NCI-H1092 treated with DMSO at 0.1 percent for 48 hours (cell line): ENCODE data around the gene PACS1.
"Not testable (repeated sequence)": the region's sequence is repeated elsewhere in the genome, so short reads cannot be mapped to it uniquely, and the experiment has no call there.

ENCODE experiments used
- DNase-seq: peaks from one replicate; lab custom pipeline; 2025; lab: John Stamatoyannopoulos, UW

Gene PACS1

GRCh38 chr11:66277064-66277463 lies 207.0 kb downstream of the PACS1 start:
- not testable (repeated sequence) for DNase-seq

DNA sequence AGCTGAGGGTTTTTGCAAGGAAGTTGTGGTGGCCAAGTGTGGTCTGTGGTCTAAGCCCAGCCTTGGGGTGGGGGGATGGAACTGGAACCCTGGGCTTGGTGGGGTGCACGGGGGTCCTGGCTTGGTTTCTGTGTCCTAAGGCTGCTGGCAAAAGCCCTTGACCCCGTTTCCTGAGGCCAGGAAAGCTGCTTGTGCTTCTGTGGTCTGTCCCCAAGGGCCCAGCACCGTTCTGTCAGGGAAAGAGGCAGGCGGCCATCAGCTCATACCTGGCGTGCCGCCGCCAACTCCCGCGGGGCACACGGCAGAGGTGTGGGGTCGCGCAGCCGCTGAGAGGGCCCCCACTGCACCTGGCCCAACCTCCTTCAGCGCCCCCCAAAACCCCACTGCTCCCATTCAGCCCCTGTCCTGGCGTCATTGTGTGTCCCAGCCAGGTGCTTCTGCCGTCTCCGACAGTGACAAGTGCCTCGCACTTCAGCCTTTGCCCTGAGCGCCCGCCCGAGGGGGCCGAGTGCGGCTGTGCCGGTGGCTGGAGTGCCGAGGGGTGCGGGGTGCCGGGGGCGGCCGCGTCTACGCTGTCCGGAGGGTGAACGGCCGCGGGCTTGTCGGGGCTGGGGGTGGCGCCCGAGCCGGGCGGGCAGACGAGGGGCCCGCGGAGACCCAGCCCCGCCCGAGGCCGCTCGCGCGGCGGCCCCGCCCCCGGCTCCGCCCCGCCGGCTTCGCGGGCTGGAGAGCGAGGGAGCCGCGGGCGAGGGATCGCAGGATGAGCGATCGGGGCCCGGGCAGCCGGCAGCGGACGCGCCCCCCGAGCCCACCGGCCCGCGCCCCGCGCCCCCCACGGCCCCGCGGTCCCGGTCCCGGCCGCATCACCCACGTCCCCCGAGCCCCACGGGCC lies 207.6 kb downstream of the PACS1 start, which contains the start of gene CNIH2:
CNIH2 (plus strand) TSS at position 705 of the 892 bp plus-strand sequence. CDS start 282 bp downstream, outside the sequence.
- DNase-seq, result peak; percentile 43

DNA sequence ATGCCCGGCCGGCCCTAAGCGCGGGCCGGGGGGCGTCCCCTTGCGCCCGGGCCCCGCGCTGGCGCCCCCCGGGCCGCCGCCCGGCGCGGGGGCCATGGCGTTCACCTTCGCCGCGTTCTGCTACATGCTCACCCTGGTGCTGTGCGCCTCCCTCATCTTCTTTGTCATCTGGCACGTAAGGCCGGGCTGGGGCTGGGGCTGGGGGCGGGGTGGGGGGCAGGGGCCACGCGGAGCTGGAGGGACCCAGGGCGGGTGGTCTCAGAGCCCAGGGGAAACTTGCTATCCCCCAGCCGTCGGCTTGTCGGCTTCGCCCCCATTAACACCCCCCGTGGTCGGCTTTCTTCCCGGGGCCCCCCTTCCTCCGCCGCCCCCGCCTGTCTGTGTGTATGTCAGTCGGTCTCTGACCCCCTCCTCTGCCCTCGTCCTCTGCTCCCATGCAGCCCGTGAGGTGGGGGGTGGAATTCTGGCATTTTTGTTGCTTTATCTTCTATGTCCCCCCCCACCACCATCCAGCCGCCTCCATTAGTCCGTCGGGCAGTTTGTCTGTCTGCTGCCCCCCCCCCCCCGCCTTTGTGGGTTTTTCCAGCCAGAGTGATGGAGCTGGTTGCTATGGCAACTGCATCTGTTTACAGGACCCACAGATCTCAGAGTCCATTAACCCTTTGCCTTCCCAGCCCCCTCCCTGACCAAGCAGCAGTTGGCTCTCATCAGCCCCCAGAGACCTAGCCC lies 208.5 kb downstream of the PACS1 start:
- peak; percentile 10 for DNase-seq

- no peak for DNase-seq
Observed at GRCh38 chr11:66279092-66279734, 209.1 kb downstream of the PACS1 start.

DNA sequence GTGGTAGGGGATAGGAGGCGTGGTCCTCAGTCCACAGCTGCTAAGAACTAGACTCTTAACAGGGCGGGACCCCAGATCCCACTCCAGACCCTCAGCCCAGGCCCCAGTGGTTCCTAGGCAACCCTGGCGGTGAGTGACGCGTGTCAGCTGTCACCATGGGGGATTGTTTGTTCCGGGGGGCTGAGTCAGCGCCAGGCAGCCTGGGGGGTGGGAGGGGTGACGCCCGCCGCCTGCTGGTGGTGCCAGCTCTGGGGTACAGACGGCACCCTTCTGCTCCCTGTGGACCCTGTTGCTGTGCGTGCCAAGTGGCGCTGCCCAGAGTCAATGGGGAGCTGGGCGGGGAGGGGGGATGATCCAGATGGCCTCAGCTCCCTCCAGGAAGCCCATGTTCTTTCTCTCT lies 210.4 kb downstream of the PACS1 start:
- DNase-seq, result peak; percentile 43

DNA sequence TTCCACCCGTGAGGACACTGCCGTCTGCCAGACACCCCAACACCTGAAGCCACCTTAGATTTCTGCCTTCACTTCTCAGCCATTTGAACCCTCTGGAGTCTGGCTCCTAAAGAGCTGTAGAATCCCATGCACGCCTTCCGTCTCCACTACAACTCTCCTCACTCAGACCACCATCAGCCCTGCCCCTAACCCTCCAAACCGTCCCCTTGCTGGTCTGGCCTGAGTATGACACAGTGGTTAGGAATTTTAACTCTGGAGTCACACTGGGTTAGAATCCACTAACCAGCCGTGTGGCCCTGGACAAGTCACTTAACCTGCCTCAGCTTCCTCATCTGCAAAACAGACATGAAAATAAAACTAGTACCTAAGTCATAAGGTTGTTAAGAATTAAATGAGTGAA lies 210.9 kb downstream of the PACS1 start:
- no peak for DNase-seq

DNA sequence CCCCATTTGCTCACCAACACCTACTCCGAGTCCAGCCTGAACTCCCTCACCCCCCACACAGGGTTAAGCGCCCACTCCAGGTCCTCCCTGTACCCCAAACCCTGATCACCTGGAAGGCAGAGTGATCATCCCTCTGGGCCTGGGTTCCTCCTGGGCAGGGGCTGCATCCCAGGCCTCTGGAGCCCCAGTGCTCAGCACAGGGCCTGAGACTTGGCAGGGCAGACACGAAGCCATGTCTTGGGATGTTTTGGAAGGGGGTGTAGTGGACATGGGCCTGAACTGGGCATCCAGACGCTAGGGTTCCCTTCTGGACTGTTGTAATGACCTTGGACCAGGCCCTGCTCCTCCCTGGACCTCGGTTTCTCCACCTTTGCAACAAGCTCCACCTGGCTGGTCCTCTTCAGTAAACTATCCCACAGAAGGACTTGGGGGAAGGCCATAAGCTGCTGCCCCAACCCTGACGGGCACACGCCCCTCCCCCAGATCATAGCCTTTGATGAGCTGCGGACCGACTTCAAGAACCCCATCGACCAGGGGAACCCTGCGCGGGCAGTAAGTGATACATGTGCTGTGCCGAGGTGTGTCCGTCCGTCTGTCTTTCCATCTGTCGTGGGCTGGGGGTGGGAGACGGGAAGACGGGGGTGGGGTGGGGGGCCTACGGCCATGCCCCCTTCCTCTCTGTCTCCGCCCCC lies 211.8 kb downstream of the PACS1 start:
- no peak for DNase-seq

GRCh38 chr11:66282468-66283455 lies 212.7 kb downstream of the PACS1 start:
- peak; percentile 97 for DNase-seq

GRCh38 chr11:66283461-66284105 lies 213.5 kb downstream of the PACS1 start:
- no peak for DNase-seq

- DNase-seq, result no peak
Observed at GRCh38 chr11:66284526-66285078, 214.5 kb downstream of the PACS1 start.

GRCh38 chr11:66285250-66285947 lies 215.3 kb downstream of the PACS1 start:
- DNase-seq, result no peak

DNA sequence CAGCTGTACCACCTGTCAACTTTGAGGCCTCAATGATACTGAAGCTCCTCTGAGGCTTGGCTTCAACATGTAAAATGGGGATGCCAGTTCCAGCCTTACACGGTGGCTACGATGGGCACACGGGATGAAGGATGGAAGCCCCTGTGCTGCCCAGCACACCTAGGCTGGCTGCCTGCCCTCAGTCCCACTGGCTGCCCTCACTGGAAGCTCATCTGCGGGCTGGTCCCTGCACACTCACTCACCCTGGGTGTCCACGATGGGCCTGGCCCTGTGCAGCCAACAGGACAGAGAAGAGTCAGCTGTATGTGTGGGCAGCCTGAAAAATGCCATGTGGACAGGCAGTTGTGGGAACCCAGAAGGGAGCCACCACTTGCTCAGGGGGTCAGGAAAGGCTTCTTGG lies 216.6 kb downstream of the PACS1 start:
- no peak for DNase-seq

GRCh38 chr11:66287211-66287888 lies 217.3 kb downstream of the PACS1 start:
- no peak for DNase-seq

- peak; percentile 34 for DNase-seq
Observed at GRCh38 chr11:66287889-66288670, 218.0 kb downstream of the PACS1 start.

DNA sequence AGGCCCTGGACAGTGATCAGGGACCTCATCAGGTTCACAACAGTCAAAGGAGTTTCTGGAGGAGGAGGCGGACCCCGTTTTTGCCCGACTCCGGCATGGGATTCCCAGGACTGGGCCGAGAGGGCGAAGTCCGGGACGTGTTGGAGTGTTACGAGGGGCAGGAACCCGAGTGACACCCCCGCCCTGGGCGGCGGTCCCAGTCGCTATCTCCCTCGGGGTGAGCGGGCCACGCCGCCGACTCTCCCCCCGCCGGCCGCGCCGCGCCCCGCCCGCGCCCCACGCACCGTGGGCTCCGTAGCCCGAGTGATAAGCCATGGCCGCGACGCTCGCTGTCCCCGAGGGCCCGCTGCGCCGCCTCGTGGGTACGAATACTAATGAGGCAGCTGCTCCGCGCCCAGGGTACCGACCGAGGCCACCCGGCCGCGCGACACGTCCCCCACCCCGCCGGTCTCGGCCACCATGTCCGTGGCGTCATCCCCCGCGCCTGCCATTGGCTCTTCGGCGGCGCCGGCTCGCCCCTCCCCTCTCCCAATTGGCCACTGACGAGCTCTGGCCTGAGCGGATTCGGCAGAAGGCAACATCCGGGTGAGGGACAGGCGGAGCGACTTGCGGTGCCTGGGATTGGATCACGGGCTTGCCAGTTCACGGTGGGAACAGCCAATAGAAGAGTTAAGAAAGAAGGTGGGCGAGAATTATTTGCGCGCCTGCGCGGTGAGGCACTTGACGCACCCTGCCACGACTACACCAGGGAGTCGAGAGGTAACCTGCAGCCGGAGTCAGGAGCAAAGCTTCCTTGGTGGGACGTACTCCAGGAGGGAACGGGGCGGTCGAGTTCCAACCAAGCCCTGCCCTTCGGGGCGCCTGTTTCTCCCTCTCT lies 218.8 kb downstream of the PACS1 start, which contains the start of gene YIF1A:
YIF1A (minus strand) TSS at position 473 of the 877 bp plus-strand sequence; CDS start at position 315, 158 bp downstream.
- peak; percentile 100 for DNase-seq

DNA sequence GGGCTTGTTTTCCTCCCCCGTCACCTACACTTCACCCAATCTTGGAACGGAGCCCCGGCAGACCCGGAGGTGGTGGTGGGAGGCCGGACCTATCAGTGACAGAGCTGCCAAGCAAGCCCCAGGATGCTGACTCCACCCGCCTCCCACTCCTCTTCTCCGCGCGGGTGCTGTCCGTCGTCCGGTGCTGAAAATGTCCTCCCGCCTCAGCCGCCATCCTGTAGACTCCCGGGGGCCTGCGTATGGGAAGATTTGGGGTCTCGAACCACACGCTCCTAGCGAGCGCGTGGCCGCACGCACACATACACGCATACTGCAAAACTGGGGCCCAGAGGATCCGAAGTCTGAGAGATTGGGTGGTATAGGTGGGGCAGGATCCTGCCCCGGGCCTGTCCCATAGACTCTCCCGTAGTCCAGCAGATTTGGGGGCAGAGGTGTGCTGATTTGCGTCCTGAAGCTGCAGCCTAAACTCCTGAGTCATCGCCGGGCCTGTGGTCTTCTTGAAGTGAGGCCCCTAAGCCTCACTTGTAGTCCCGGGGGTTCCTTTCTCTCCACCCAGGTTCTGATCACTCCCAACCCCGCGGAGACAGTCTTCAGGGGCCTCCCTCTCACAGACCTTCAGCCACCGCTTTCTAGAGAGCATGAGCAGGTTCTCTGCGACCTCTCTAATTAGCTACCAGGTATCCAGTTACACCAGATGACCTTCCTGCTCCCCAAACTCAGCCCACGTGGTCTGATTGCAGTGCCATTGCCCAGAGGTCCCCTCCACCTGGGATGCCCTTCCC lies 219.7 kb downstream of the PACS1 start:
- no peak for DNase-seq
